Body of pancreas (tissue), 4 donors: ENCODE data around the gene CDX1. TPM values are rescaled to one million over a fixed set of nuclear protein-coding genes. Genes with fewer than 3 reads are reported as not detected.

Source experiments
- ATAC-seq: fragments of 150-250 bp; one replicate; pipeline ENCODE4 v1.9.1; 2016
- DNase-seq, 4 donors: peaks; one replicate each; pipeline ENCODE4 v3.0.0-alpha.2; 2019
- H3K27ac ChIP-seq, 4 donors: fragments of 200-600 bp; sonication (generic); 1 replicate in 3 of 4; 2 replicates in 1 of 4; pipeline versions ENCODE4 v1.5.1 to v1.6.1; 2016 to 2019; ENCODE audit warnings: mild to moderate bottlenecking in 1 of 4, mixed read lengths in 1 of 4, moderate library complexity in 1 of 4
- H3K27me3 ChIP-seq, 2 donors: fragments of 200-600 bp; sonication (generic); one replicate each; pipeline ENCODE4 v1.6.0; 2016; ENCODE audit warnings: mild to moderate bottlenecking in 1 of 2
- H3K36me3 ChIP-seq, 2 donors: fragments of 200-600 bp; sonication (generic); replicated peaks in 1 of 2; 2 replicates each; pipeline ENCODE4 v1.5.1; 2016; ENCODE audit warnings: low read depth in 2 of 2; ENCODE audit not compliant: insufficient read depth in 1 of 2
- H3K4me1 ChIP-seq: fragments of 200-600 bp; sonication (generic); one replicate; pipeline ENCODE4 v1.6.0; 2016
- H3K4me3 ChIP-seq, 2 donors: fragments of 200-600 bp; sonication (generic); 1 replicate in 1 of 2; 2 replicates in 1 of 2; pipeline ENCODE4 v1.5.1; 2016 to 2019
- H3K9me3 ChIP-seq, 3 donors: fragments of 200-600 bp; sonication (generic); 1 replicate in 2 of 3; 2 replicates in 1 of 3; pipeline ENCODE4 v1.5.1; 2016
- POLR2A ChIP-seq, 3 donors: fragments of 450-650 bp; IDR thresholded peaks; one replicate each; pipeline ENCODE4 v1.6.1; 2016; ENCODE audit warnings: antibody characterized with exemption in 3 of 3, mild to moderate bottlenecking in 2 of 3
- WGBS, 2 donors: methylation state at CpG; one replicate each; pipeline ENCODE4 v1.1.5; 2017; 5-methylcytosine and 5-hydroxymethylcytosine counted together
- intact Hi-C: fragments of 100-400 bp; cut with DNase I; formaldehyde crosslinking; loops from one replicate; pipeline ENCODE4 v1.15.1; 2023
- total RNA-seq, 2 donors: library from RNA; depleted of rRNA; stranded (reverse); fragments of >200 nt; gene quantifications; one replicate each; pipeline ENCODE4 v1.1.0, GENCODE V29; 2016
- TF ChIP-seq, protein P1 (sequence below), 7 experiments: fragments of 450-650 bp in 4 of 7; fragments of 200-600 bp in 3 of 7; sonication (generic) in 3 of 7; IDR thresholded peaks; one replicate each; pipeline ENCODE4 v1.5.1; 2016 to 2019; ENCODE audit warnings: antibody characterized with exemption in 7 of 7

The CDX1 gene
- total RNA-seq, 2 donors from 2014 or later, result not detected

DNA sequence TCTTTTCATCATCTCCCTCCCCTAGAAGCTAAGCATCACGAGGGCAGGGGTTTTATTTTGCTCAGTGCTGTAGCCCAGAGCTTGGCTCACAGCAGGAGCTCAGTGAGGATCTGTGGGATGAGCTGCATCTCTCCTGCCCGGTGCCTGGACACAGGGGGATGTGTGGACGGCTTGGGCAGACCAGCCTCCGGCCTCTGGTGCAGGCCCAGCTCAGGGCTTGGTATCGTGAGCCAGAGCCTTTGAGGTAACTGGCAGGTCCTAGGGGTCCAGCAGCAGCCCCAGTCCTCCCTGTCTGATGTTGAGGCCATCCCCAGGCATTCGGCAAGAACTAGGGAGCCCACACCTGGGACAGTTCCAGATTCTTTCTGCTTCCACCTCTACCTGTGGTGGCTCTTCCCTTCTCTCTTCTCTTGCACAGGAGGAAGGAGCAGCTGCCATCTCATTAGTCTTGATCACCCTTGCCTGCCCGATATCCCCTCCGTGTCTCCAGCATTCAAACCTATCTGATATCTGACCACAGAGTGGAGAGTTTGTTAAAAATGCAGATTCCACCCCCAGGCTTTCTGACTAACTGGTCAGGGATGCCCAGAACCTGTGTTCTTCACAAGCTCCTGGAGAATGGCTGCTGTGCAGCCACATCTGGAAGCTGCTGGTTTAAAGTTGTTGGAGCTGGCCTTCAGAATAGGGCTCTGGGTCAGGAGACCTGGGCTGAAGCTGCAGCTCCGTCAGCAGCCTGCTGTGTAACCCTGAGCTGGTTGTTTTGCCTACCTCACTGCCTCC lies 15.4 kb downstream of the CDX1 start:
- intact Hi-C loops, result no loop called here
- ATAC-seq, result no peak
- DNase-seq, result no peak
- peaks cover 8% of the 10 kb centered on the region for H3K4me1 ChIP-seq
- no peak for TF ChIP-seq POLR2A (IDR thresholded peaks at IDR 0.05)
- TF ChIP-seq, protein P1, sequence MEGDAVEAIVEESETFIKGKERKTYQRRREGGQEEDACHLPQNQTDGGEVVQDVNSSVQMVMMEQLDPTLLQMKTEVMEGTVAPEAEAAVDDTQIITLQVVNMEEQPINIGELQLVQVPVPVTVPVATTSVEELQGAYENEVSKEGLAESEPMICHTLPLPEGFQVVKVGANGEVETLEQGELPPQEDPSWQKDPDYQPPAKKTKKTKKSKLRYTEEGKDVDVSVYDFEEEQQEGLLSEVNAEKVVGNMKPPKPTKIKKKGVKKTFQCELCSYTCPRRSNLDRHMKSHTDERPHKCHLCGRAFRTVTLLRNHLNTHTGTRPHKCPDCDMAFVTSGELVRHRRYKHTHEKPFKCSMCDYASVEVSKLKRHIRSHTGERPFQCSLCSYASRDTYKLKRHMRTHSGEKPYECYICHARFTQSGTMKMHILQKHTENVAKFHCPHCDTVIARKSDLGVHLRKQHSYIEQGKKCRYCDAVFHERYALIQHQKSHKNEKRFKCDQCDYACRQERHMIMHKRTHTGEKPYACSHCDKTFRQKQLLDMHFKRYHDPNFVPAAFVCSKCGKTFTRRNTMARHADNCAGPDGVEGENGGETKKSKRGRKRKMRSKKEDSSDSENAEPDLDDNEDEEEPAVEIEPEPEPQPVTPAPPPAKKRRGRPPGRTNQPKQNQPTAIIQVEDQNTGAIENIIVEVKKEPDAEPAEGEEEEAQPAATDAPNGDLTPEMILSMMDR (IDR thresholded peaks at IDR 0.05), result no peak
- H3K36me3 ChIP-seq, result no peaks in the 10 kb centered on the region
- H3K27ac ChIP-seq, result no peak overlapping the region
- no peaks in the 10 kb centered on the region for H3K9me3 ChIP-seq
- WGBS, 2 donors, result 84 to 93% methylated on average over 9 of the region's 9 CpGs
- no peak overlapping the region for H3K4me3 ChIP-seq
- H3K27me3 ChIP-seq, result no peaks in the 10 kb centered on the region

DNA sequence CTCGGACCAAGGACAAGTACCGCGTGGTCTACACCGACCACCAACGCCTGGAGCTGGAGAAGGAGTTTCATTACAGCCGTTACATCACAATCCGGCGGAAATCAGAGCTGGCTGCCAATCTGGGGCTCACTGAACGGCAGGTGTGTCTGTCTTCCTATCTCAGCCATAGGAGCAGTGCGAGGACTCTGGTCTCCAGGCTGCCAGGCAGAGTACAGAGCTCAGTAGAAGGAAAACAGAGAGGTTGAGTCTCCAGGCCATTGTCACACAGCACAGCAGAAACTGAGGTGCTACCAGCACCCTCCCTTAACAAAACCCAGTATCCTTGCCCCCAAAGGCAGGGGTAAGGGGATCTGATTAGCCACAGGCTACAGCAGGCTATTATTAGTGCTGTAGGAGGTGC lies 16.2 kb downstream of the CDX1 start:
- Histone ChIP-seq H3K4me3 (no peak overlapping the region), H3K27ac (no peak overlapping the region), H3K4me1 (peaks cover 8% of the 10 kb centered on the region), H3K9me3 (no peaks in the 10 kb centered on the region), H3K36me3 (no peaks in the 10 kb centered on the region), H3K27me3 (no peaks in the 10 kb centered on the region)
- DNase-seq, result no peak
- 82 to 89% methylated on average over 8 to 10 of the region's 10 CpGs for WGBS, 2 donors
- TF ChIP-seq POLR2A (IDR thresholded peaks at IDR 0.05), result no peak
- TF ChIP-seq, protein P1 (IDR thresholded peaks at IDR 0.05), result no peak
- intact Hi-C loops, result no loop called here
- ATAC-seq, result no peak

DNA sequence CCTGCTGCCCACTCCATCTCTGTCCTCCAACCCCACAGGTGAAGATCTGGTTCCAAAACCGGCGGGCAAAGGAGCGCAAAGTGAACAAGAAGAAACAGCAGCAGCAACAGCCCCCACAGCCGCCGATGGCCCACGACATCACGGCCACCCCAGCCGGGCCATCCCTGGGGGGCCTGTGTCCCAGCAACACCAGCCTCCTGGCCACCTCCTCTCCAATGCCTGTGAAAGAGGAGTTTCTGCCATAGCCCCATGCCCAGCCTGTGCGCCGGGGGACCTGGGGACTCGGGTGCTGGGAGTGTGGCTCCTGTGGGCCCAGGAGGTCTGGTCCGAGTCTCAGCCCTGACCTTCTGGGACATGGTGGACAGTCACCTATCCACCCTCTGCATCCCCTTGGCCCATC lies 16.9 kb downstream of the CDX1 start:
- Histone ChIP-seq H3K9me3 (no peaks in the 10 kb centered on the region), H3K4me3 (no peak overlapping the region), H3K4me1 (peaks cover 8% of the 10 kb centered on the region), H3K36me3 (no peaks in the 10 kb centered on the region), H3K27me3 (no peaks in the 10 kb centered on the region), H3K27ac (no peak overlapping the region)
- WGBS, 2 donors, result 94% methylated on average over 8 to 12 of the region's 12 CpGs
- ATAC-seq (no peak), DNase-seq (no peak)
- no peak for TF ChIP-seq POLR2A (IDR thresholded peaks at IDR 0.05)
- TF ChIP-seq, protein P1 (IDR thresholded peaks at IDR 0.05), result no peak
- intact Hi-C loops, result no loop called here

DNA sequence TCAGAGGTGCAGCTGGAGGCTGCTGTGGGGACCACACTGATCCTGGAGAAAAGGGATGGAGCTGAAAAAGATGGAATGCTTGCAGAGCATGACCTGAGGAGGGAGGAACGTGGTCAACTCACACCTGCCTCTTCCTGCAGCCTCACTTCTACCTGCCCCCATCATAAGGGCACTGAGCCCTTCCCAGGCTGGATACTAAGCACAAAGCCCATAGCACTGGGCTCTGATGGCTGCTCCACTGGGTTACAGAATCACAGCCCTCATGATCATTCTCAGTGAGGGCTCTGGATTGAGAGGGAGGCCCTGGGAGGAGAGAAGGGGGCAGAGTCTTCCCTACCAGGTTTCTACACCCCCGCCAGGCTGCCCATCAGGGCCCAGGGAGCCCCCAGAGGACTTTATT lies 17.4 kb downstream of the CDX1 start:
- intact Hi-C loops, result no loop called here
- ATAC-seq, result no peak
- Histone ChIP-seq H3K9me3 (no peaks in the 10 kb centered on the region), H3K27ac (no peak overlapping the region), H3K4me1 (peaks cover 8% of the 10 kb centered on the region), H3K27me3 (no peaks in the 10 kb centered on the region), H3K36me3 (no peaks in the 10 kb centered on the region), H3K4me3 (no peak overlapping the region)
- 74 to 100% methylated on average over 2 of the region's 2 CpGs for WGBS, 2 donors
- no peak for DNase-seq
- TF ChIP-seq POLR2A (IDR thresholded peaks at IDR 0.05), result no peak
- TF ChIP-seq, protein P1 (IDR thresholded peaks at IDR 0.05), result no peak
